ENCODE measurements around the gene ZCCHC2.

The ZCCHC2 gene

DNA sequence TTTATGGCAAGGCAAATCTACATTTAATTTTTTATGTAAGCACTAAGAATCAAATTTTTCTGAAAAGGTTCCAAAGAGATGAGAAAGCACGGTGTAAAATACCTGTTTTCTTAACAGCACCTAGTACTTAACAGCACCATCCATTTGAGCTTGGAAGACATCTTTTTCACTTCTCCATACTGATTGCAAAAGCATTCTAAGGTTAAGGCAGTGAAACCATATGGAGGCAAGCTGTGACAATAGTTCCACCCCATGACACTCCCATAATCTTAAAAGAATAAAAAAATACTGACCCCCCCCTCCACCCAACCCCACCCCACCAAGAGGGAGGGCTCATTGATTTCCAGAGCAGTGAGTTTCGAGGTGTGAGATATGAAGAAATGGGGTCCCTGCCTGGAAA, 60.6 kb downstream of the ZCCHC2 start:
- DNase-seq, result no peak

DNA sequence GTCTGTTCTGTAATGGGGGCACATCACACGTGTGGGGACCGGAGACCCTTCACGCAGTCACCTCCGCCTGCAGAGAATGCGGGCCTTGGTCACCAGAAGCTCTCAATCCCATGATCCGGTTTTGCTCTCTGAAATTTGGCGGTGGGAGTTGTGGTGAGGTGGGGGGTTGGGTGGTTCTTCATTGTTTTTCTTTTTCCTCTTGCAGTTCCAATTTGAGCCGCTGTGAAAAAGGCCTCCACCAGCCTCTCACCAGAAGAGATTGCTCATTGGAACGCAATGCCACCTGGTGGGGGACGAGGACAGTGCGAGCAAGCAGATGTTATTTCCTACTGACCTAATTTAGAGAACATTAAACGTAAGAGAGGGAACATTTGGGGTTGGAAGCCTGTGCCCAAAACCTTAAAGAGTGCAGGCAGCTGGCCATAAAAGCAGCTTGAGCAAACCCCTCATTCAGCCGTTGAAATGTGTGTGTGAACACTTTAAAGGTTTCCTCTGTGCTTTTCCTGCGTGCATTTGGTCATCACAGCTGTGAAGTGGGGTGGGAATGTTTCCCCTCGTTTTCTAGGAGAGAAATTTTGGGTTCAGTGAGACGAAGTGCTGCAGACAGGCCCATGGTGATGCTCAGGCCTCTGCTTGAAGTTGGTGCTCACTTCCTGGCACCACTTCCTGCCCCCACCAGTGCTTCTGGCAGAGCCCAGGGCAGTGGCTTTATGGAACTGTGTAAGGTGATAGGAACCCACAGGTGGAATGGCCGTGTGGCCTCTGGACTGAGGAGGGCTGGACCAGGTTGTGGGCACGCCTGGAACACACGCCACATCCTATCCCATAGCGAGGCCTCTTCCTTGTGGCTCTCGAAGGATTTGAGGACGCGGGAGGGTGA, 61.7 kb downstream of the ZCCHC2 start:
- DNase-seq, result peak; percentile 75 to 78

DNA sequence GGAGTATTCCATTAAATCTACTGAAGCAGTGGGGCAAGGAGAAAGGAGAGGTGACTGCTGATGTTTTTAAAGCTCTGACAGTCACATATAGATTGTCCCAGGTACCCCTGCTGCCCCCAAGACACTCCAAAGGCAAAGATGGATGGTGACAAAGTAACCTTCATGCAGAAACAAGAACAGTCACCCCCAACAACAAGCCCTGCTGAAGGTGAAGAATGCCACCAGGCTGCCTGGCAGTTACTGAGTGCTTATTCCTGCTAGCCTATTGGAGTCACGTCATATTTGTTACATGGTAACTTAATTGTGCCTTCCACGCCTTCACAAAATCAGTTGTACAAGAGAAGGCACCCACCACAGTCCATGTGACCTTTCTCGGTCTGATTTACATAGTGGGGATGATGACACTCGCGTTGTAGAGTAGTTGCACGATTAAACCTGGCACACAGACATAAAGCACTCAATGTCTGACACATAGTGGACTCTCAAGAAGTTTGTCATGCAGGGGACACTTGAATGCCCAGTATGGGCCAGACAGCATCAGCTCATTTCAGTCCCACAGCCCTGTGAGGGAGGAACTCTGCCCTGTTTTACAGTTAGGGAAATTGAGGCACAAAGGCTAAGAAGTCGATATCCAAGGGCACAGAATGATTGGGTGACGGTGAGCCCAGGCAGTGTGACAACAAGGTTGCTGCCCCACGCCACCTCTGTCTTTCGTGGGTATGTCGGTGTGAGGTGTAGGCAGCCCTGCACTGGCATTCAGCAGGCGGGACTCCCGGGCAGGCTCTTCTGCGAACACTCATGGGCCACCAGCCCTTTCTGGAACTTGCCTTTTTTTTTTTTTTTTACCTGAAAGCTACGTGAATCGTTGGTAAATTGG, 62.7 kb downstream of the ZCCHC2 start:
- DNase-seq, result peak; percentile 47 to 49

DNA sequence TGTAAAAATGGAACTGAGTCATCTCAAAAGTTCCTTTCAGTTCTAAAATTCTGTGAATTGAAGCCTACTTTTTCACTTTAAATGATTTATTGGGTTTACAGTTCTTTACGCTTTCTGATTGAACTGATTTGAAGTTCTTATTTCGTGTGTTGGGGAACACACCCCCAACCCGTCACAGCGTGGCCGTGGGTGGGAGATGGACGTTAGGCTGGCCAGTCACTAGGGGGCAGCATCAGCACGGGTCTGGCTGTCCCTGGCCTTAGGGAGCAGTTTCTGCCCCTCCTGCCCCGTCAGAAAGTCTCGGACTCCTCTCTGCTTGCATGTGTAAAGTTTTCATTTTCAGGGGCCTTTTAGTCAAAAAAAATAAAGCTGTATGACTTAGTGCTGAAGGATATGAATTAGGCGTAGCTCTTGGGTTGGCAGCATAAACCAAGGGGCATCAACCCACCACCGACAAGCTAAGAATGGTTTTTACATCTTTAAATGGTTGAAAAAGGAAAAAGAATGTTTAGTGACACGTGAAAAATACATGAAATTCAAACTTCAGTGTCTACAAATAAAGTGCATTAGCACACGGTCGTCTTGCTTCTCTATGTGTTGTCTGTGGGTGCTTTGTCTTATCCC, 63.4 kb downstream of the ZCCHC2 start:
- DNase-seq, result peak; percentile 47 to 69

DNA sequence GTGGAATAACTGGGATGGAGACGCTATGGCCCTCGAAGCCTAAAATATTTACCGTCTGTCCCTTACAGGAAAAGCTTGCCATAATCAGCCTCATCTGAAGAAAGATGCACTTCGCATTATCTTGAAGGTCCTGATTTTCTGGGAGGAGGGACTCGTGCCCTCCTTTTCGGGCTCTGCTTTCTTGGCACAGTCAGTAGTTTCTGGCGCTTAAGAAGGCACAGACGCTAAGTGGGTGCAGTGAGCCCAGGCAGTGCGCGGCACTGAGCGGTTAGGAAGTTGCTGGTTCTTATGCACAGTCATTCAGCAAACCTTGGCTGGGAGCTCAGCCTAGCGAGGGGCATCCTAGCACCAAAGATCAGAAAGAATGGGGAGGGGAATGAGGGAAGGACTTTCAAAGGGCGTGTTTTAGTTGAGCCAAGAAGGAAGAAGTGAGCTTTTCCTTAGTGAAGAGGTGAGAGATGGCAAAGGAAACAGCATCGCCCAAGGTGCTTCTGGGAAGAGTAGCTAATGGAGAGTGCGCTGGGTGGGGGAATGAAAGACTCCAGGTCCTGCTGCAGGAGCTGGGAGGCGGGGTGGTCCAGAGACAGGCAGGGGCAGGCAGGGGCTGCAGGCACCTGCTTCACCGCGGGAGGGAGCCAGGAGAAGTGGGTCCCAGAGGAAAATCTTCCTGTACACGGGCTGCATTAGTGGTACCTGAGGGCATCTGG, 64.1 kb downstream of the ZCCHC2 start:
- DNase-seq, result no peak

DNA sequence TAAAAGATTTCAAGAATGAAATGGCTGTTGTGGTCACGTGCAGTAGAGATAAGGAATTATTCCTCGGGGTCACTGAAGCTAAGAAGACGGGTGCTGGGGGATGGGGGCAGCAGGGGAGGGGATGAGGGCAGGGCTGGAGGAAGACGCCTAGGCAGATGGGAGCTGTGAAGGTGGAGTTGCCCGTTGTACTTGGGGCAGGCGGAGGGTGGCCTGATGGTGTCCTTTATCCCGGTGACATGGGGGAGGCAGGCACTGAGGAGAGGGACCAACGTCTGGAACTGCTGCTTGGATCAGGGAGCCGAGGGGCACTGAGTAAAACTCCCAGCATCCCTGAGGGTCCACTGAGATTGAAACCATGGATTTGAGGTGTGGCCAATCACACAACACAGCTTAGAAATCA, 64.9 kb downstream of the ZCCHC2 start:
- no peak for DNase-seq

DNA sequence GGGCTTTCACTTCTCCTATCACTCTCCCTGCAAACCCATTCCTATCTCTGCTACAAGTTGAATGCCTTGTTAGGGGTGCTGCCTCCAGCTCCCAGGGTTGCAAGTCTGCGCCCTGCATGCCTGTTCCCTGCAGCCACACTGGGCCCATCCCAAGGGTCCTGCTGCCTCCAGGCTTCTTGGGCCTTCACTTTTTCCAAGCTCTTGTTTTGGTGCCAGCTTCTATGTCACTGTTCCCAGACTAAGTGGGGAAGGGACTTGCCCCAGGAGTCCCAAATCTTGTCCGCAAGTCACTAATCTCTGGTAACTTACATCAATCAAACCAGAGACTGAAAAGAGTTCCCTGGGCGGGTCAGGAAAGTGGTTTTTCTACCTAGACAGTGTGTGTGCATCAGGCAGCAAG, 65.4 kb downstream of the ZCCHC2 start:
- DNase-seq, result no peak

DNA sequence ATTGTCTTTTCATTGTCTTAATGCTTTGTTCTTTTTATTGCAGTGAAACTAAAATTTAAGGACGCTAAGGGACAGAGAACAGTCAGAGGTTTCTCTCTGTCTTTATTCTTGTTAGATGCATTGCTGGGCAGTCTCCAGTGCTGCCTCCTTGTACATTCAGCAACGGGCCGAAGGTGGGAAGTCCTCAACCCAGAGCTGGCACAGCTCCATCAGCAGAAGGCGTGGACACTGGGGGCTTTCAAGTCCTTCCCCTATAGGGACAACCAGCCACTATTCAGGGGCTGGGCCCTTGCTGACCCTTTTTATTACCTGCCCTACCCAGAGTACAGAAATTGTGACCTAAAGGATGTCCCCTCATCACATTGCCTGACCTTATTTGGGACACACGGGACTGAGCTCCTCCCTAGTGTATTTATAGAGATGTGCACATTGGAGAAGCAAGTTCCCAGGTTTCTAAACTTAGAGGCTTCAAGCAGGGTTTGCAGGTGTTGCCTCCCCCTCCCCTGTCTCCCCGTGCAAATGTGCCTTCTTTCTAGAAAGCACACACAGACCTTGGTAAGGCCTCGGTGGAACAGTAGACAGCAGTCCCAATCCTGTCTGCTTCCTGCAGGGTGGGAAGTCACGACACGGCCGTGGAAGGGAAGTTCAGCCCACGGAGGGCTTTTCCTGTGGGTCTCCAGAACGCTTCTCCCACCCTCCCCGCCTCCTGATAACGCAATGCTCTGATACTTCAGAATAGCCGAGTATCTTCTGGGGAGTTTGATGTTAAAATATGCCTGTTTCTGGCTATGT, 68.2 kb downstream of the ZCCHC2 start:
- no peak for DNase-seq

DNA sequence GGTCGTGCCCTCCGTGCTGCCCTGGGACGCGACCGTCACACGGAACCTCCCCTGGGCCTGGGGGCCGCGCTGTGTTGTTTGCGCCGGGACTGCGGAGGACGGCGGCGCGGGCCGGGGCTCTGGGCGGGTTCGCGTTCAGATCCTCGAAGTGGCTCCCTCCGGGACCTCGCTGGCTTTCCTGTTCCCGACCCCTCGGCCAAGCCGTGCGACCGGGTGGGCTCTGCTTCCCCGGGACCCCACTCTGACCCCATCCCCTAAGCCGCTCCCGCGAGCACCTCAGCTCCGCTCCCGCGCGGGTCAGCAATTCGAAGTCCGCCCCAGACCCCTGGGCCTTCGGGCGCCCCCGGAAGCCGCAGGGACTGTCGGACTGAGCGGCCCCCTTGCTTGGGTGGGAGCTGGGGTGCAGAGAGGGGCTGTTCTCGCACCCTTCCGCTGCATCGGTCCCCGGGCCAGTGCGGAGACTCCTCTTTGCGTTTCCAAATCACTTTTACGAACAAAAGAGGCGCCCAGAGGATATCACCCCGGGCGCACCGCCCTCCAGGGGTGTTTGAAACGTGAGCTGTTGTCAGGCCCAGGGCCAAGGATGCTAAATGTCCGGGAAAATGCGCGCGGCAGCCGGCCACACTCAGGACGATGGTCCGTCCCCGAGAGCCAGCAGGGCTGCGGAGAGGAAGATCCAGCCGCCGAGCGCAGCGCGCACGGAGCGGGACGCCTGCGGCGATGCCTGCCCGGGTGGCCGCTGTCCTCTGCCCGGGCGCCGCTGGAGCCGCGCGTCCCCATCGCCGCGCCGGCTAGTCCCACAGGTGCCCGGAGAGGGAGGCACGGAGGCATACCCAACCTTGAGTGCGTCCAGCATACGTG, 73.5 kb downstream of the ZCCHC2 start:
- DNase-seq, result no peak

DNA sequence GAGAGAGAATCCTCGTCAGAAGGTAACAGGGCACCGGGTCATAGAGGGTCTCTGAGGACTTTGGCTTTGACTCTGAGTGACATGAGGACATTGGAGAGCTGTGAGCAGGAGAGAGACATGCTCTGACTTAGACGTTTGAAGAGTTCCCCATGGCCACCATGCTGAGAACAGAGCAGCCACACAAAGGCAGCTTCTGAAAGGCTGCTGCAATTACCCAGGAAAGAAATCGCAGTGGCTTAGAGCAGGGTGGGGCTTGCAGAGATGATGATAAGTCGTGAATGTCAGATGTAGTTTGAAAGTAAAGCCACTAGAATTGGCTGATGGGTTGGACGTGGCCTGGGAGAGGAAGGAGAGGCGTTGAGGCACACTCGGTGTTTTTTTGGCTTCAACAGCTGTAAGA, 79.0 kb downstream of the ZCCHC2 start:
- DNase-seq, result no peak

DNA sequence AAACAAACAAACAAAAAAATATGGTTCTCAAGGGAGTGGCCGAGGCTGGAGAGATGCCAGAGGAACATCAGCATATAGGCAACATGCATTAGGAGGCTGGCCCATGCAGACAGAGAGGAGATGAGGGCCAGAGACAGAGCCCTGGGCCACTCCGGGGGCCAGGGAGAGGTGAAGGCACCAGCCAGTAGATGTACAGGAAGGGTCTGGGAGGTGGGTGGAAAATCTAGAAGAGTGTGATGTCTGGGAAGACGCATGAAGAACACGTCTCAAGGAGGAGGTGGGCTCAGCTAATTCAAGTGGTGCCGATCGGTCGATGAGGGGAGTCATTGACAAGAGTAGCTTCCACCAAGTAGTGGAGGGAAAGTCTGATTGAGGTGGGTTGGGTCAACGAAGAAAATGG, 79.9 kb downstream of the ZCCHC2 start:
- DNase-seq, result no peak

DNA sequence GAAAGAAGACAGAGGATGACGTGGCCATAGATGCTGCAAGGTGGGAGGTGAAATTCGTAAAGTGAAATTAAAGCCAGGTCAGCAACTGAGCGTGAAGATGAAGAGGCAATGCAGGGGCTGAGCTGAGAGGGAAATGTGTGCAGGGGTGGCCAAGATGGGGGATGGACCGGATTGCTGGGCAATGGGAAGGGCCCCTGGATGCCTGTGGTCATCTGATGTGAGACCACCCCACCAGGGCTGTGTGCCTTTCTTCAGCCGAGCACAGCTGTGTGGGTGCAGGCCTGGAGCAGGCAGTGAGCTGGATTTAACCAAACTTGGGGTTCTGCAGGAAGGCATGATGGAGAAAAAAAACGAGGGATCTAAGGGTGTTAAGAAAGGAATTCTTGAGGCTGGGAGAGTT, 80.4 kb downstream of the ZCCHC2 start:
- no peak for DNase-seq

DNA sequence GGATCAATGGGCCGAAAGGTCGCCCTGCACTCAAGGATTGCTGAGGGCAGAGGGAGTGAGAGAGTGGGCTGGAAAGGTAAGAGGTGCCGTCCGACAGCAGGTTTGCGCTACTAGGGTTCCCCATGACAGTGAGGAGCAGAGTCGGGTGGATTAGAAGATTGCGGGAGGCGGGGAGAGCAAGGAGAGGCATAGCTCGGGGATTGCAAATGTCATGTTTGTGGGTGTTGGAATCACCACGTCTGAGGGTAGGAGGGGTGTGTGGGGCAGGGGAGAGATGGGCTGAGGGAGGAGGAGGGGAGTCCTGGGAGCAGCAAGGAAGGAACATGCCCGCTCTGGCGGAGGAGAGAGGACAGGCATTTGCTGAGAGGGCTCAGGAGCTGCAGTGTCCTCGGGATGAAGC, 81.2 kb downstream of the ZCCHC2 start:
- no peak for DNase-seq

DNA sequence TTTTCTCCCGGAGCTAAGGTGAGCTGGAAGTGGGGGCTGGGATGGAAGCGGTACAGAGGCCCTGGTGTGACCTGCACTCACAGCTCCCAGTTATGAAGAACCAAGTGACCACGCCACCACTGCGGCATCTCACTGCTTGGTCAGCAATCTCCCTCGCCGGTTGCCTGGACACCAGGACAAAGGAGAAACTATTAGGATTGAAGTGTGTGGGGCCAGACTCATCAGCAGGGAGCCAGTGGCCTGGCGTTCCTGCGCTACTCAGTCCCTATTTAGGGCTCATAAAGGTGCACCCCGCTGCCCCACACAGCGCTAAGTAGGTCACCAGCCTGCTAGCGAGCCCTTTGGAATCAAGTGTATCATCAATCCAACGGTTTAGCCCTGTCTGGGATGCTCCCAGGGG, 82.9 kb downstream of the ZCCHC2 start:
- DNase-seq, result no peak

DNA sequence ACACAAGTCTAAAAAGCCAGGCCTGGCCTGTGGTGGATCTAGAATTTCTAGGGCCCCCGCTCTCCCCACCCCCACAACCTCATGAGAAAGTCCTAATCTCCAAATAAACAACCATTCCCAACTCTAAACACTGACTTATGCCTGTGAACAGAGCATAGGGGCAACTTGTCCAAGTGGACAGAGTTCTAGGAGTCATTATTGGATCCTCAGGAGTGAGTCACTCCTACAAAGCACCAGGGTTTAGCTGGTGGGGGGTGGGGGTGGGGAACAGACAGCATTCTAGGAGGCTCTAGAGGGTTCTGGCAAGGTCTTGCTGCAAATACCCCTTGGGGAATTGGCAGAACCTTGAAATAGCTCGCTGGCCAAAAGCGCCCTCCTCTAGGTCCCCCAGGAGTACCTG, 83.3 kb downstream of the ZCCHC2 start:
- DNase-seq, result no peak

DNA sequence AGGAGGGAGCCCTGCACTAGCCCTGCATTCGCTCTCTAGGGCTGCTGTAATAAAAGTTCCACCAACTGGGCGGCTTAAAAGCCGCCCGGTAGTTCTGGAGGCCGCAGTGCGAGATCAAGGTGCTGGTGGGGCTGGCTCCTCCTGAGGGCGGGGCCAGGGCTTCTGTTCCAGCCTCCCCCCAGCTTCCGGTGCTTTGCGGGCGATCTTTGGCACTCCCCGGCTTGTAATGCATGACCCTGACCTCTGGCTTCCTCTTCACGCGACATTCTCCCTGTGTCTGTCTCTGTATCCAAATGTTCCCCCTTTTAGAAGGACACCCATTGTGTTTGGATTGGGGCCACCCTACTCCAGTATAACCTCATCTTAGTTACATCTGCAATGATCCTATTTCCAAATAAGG, 84.5 kb downstream of the ZCCHC2 start:
- DNase-seq, result no peak

DNA sequence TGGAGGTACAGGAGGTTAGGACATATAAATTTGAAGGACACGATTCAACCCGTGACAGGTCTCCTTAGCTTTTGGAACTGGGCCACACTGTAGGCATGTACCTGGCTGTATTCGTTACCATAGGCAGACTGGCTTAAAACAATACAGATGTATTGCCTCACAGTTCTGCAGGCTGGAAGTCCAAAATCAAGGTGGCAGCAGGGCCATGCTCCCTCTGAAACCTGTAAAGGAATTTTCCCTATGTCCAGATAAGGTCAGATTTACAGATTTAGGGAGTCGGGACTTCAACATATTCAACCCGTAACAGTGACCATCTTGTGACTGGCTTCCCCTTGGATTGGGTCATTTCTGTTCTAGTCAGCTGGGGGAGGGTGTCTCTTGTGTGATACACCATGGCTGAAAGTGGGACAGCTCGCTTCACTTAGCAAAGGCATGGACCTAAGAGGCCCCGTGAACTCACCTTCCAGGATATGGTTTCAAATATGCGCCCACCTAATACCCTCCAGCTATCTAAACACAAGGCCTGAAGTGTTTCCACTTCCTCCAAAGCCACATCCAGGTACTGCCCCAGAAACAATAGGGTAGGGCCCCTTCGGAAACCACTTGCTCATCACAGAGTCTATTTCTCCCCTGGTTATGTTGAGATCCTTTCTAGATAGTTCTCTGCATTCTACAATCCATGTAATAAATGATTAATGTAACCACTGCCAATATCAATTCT, 85.0 kb downstream of the ZCCHC2 start:
- no peak for DNase-seq

DNA sequence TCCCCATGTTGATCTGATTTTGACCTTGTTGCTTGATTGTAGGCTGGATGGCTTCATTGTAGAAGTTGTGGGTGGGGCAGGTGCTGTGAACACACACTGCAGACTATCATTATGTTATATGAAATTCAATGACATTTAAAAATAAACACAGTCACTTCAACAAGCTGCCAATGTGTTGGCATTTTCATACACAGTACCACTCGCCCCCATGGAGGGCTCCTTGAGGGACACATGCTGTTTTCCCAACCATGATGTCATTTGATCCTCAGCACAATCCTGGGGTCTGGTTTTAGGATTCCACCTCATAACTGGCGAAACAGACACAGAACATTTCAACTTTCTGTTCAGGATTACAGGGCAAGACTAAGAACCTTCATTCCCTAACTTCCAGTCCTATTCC, 86.9 kb downstream of the ZCCHC2 start:
- DNase-seq, result no peak

DNA sequence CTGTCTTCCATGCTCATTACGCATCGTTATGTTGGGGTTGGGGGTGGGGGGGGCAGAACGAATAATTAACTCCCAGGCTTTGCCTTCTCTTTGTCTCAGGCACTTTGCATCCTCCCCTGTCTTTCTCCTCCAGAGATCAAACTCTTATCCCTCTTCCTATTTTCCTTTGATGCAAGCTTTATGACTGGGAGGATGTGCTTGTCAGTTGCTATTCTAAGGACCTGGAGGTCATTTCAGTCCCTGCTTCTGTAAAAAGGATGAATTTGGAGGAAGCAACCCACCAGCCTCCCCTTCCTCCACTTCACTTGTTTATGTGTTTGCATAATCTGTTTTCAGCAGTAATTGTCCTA, 87.5 kb downstream of the ZCCHC2 start:
- DNase-seq, result no peak

DNA sequence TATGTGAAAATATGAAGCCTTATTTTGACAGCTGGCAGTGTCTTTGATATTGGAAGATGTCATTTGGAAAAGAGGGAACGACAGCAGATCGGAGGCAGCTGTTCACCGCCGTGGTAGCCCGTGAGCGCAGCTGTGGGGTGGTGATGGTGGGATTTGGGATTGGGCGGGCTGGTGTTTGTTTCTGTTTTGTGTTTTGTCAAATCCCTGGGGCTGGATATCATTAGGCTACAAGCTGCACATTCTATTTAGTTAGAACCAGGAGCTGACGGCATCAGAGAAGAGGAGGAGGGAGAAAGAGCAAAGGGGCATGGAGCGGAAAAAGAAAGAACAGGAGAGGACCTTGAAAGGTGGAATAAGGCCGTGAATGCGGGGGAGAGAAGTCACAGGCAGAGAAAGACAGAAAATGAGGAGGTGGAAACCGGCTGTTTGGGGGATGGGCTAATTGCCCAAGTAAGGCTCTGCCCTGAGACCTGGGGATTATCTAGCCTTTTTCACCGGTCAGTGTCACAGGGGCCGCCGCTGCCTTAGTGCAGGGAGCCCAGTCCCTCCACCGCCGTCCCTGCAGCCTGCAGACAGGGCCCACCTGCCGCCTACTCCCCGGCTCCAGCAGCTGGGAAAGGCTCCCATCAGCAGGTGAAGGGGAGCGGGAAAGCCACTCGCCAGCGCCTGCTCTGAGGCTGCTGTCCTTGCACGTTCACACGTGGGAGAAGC, 88.0 kb downstream of the ZCCHC2 start:
- no peak for DNase-seq
